GM18505 (cell line): Measurements from ENCODE around the gene TLR9.

Experiments
- ATAC-seq: cut with Tn5 transposase; IDR thresholded peaks from one replicate; pipeline ENCODE4 v1.9.1; 2021; ENCODE audit not compliant: unreplicated experiment
- POLR2A ChIP-seq: IDR thresholded peaks from 4 replicates; pipeline ENCODE4 v1.6.1; 2011; ENCODE audit warnings: borderline replicate concordance; ENCODE audit not compliant: insufficient read depth, insufficient read length; ENCODE audit errors: extremely low read depth

The TLR9 gene

DNA sequence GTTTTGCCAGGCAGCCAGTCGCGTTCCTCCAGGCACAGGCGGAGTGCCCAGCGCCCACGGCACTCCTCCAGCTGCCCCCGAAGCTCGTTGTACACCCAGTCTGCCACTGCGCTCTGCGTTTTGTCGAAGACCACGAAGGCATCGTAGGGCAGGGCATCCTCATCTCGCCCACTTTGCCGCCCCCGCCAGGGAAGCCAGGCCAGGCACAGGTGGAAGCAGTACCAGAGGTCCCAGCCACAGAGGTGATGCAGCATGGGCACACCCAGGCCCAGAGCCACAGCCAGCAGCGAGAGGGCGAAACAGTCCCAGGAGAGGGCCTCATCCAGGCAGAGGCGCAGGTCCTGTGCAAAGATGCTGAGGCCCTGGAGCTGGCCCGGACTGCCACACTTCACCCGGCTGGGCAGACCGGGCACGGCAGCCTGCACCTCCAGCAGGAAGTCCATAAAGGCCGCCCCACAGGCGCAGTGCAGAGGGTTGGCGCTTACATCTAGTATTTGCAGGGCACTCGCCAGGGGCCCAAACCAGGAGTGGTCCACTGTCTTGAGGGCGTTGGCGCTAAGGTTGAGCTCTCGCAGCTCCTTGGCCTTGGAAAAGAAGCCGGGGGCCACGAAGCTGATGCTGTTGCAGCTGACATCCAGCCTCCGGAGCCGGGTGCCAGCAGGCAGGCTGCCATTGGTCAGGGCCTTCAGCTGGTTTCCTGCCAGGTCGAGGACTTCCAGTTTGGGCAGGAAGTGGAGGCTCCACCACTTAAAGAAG is 3.7 kb downstream of the TLR9 start:
- no peak for ATAC-seq
- no peak for TF ChIP-seq POLR2A

DNA sequence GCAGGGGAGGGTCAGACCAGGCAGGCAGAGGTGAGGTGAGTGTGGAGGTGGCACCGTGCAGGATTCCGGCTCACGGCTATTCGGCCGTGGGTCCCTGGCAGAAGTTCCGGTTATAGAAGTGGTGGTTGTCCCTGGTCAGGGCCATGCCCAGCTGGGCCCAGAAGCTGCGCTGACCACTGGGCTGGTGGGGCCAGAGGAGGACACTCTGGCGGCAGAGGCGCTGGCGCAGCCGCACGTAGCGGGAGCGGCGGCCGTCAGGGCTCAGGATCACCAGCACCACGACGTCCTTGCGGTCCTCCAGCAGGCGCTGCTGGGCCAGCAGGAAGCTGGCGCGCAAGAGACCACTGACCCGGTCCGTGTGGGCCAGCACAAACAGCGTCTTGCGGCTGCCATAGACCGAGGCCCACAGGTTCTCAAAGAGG is 4.3 kb downstream of the TLR9 start:
- no peak for TF ChIP-seq POLR2A

DNA sequence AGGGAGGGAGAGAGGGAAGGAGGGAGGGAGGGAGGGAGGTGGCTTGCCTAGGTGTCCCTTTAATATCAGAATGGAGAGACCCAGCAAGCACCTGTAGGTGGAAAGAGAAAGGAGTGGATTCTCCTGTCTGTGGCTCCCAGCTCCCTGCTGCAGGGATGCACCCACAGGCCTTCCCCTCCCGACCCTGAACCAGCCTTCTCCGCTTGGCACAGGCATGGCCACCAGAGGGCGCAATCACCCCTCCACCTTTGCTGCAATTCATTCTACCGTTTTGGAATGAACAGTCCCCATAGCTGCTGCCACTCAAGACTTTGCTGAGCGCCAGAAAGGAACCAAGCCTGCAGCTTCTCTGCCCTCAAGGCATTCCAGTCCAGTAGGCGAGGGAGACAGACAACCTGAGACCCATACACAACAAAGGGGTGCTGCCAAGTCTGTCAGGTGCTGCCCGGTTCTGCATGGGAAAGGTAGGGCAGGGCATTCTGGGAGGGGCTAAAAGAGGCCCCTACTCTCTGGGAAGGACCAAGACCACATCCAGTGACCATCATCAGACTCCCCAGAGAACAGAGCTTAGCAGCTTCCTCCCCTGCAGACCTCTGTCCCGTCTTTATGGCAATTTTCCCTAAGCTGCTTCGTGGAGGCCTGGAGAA is 4.9 kb downstream of the TLR9 start:
- TF ChIP-seq POLR2A, result no peak
- no peak for ATAC-seq

More for the DNA sequence above, 4.3 kb downstream of the TLR9 start:
- no peak for ATAC-seq

DNA sequence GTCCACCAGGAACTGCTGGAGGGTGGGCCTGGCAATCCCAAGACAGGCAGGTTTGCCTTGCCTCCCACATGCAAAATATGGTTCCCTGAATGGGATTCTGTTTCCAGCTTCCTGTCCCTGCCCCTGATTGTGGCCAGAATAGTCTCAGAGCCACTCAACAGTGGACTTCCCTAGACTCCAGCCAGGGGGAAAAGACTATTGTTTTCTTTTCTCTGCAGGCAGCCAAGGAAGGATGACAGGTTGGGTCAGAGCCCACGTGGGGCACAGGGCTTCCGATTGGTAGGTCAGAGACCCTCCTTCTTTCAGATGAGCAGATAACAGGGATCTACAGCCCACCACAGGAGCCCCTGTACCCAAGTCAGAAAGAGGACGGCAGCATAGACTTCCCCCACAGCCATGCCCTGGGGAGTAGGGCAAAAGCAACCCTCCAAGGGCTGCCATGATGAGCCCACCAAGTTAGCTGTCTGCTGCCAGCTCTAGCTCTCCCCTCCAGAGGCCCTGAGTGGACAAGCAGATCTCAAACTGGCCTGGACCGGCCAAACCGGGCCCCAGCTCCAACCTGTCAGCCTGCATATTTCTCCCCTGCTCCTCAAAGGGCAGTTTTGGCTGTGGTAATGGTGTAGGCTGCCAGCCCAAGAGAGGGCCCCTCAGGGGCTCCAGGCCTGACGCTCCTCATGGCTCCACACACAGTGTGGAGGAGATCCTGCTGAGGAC is 6.4 kb downstream of the TLR9 start:
- TF ChIP-seq POLR2A, result no peak
- ATAC-seq, result no peak

DNA sequence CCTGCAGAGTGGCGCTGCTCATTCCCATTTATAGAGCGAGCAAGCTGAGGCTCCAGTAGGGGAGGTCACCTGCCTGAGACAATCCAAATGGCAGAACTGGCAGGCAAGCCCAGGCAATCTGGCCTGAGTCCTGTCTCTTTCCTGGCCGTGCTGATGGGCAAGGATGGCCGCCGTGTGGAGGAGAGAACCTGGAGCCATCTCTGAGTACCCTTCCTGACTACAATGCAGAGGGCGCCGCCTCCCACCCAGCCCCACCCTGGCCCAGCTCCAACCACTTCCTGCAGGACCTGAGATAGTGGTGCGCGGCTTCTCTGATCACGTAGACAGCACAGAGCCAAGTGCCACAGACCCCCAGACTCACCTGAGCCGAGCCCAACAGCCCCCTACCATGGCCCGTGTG is 7.0 kb downstream of the TLR9 start:
- TF ChIP-seq POLR2A, result no peak
- no peak for ATAC-seq

DNA sequence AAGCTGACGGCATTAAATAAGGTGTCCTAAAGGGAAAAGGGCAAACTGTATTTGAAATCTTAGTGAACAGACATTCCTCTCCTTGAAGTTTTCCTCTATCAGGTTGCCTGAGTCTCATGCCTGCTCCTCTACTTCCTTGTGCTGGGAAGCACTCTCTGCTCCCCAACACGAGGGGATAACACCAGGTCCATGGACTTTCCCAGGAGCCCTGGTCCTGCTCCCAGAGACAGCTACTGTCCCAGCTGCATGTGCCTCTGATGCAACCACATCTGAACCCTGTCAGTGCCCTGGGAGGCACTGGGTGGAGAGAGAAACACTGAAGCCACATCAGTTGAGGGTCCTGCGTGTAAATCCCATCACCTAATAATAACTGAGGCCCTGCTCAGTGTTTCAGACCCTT is 7.4 kb downstream of the TLR9 start:
- ATAC-seq, result no peak
- no peak for TF ChIP-seq POLR2A

DNA sequence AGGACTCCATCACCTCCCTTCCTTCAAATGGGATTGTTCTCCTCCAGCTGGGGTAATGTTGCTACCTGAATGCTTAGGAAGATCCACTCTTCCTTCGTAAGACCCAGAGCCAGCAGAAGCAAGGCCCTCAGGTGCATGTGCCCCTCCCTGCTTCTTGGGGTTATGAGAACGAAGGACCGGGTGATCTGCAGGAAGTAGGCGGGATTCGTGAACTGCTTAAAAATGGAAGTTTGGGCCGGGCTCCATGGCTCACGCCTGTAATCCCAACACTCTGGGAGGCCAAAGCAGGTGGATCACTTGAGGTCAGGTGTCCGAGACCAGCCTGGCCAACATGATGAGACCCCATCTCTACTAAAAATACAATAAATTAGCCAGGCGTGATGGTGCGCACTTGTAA is 8.0 kb downstream of the TLR9 start:
- ATAC-seq, result no peak

DNA sequence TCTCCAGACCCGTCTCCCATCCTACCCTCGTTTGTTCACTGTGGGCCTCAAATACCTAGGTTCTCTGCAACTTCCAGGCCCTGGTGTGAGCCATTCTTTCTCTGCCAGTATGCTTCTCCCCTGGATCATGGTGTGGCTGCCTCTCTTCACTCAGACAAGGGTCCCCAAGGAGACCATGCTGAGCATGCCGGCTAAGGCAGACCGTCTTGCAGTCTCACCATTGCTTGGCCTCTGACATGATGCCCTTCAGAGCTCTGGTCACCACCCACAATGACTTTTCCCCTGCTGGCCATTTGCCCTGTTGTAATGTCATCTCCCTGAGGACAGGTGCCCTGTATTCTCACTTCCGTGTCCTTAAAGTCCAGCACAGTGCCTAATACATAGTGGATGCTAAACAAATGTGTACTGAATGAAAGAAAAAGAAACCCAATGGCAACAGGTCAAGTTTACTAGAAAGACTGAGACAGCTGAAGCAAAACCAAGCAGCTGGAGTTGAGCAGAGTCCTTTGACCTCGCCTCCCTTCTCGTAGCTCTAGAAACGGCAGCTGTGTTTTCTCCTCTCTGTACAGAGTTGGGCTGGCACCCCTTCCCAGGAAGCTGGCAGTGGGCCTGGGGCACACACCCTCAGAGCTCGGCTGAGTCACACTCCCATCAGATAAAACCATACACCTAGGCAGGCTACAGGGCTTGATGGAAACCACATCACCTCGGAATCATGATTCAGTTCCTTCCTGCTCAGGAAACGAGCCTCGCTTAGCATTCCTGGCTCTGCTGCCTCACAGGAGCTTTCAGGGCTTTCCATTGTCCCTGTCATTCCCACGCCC is 8.6 kb downstream of the TLR9 start:
- no peak for TF ChIP-seq POLR2A
- ATAC-seq, result no peak

More for the DNA sequence above, 8.0 kb downstream of the TLR9 start:
- TF ChIP-seq POLR2A, result no peak

DNA sequence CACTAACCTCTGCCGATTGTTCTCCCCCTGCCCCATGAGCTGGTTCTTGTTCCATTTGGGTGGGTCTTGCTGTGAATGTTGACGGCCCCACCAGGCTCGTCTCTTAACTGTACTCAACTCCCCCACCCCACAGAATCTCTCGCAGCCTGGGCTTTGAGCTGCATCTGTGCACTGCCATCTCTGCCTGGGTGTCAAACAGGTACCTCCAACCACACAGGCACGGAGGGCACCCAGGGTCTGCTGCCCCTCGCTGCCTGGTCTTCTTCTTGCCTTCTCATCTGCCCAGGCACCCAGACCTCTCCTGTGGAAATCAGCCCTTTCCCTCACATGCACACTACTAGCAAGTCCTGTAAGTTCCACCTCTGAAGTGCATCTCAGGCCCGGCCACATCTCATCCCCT is 10.1 kb downstream of the TLR9 start:
- no peak for ATAC-seq
- TF ChIP-seq POLR2A, result no peak

DNA sequence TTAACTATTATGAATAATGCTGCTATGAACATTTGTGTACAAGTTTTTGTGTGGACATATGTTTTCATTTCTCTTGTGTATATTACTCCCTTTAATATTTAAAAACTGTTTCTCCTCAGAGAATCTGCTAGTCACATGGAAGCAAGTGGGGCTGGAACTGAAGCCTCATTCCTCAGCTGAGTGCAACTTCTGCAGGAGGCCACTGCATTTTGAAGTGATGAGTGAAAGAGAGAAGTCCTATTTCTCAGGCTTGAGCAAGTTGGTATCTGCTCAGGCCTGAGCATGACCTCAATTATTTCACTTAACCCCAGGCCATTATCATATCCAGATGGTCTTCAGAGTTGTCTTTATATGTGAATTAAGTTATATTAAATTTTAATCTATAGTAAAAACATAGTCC is 11.5 kb downstream of the TLR9 start:
- no peak for ATAC-seq
- TF ChIP-seq POLR2A, result no peak

DNA sequence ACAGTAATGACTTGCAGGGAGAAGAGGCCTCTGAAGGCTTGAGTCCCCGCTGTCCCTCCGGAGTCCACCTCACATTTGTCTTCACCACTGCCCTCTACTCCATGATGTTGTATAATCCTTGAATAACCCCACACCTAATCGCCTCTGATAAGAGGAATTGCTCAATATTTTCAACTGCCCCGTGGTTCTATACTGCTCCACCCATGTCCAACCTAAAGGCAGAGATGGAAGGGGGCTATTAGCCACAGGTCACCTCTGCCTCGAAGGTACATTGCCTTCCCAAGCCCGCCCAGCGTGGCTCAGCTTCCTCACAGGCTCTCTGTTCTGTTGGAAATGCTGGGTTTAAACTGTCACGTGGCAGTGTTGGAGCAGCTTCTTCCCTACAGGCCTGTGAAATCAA is 12.4 kb downstream of the TLR9 start:
- no peak for TF ChIP-seq POLR2A
- no peak for ATAC-seq

DNA sequence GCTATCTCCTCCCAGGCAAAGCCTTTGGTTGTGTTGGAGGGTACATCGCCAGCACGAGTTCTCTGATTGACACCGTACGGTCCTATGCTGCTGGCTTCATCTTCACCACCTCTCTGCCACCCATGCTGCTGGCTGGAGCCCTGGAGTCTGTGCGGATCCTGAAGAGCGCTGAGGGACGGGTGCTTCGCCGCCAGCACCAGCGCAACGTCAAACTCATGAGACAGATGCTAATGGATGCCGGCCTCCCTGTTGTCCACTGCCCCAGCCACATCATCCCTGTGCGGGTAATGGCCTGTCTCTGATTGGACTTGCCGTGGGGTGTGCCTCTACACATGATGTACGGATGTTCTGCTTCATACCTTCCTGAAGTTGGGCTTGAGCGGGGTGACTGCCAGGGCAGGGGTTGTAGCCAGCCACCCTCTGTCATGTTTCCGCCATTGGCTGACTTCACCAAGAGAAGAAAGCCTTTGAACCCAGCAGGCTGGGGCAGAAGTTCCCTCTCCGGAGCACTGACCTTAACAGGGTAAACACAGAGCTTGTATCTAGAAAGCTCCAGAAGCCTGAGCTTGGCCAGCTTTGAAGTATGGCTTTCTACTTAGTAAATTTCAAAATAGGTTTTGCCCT is 14.1 kb downstream of the TLR9 start:
- no peak for TF ChIP-seq POLR2A
- no peak for ATAC-seq
